ENCODE results near the gene BAZ2B.

DNA sequence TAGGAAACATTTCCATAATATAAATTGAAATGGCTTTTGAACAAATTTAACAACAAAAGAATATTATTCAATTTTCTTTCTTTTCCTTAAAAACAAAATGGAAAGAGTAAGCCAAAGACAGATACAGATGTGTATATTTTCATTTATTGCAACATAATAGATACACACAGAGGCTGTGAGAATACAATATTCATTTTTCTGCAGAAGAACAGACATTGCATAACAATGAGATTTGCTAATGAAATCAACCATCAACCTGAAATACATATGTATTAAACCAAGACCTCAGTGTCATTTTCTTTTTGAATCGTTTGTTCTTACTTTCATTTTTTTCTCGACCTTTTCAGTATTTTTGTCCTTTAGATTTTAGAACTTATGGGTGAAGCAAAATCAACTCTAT lies 95.1 kb downstream of the BAZ2B start:
- TF ChIP-seq CTCF (conservative IDR thresholded peaks at IDR 0.05) (no peak), ZFX (IDR thresholded peaks at IDR 0.05) (no peak)

All from C4-2B (cell line).